Activated CD8-positive, alpha-beta memory T cell treated with anti-CD3 and anti-CD28 coated beads for 1 hour (primary cell): ENCODE measurements around the gene VWC2L.

ENCODE experiments used
- DNase-seq, 2 donors: peaks; one replicate each; pipeline ENCODE4 v3.0.0-alpha.2; 2020; ENCODE audit warnings: low read depth in 1 of 2; ENCODE audit errors: extremely low read depth in 1 of 2

VWC2L gene

DNA sequence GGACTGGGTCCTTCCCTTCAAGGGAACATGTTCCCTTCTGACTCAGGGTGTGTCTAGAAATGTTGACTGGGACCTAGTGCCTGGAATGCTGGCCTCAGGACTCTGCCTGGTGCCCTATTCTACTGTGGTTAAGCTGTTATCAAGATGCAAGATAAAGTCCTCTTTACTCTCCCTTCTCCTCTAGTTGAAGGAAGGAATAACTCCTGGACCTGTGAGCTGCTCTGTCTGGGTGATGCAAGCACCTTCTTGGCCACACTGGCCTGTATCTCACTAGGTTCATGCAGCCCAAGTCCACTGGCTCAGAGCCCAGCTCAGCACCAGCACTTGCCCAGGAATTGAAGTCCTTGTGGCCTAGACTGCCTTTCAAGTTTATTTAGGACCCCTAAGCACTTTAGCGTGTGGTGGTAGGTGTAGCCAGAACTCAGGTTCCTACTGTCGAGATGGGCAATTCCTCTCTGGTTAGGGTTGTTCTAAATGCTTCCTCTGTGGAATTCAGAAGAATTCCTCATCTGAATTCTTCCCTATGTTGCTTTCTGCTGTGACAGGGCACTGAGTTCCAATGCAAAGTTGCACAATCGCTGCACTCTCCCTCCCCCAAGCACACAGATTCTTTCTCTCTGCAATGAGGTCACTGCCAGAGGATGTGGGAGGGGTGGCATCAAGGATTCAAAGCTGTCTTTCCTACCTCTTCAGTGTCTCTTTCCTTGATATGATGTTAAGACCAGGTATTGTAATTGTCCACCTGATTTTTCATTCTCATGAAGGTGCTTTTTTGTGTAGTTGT lies 54.7 kb downstream of the VWC2L start:
- no peak for DNase-seq

DNA sequence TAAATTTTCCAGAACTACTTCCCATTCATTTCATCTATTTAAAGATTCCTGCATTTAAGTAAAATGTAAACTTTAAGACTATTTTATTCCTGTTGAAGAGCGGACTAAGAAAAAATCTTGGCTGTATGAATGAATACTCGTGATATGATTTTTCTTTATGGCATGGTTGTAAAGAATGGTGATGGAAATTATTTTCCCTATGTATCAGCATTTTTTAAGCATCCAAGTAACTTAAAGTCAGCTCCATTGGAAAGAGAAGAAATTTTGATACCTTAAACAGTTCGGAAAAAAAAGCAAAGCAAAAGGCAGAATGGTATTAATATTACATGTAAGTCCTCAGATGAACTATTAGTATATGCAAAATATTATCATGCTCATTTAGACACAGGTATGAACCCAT lies 58.9 kb downstream of the VWC2L start:
- DNase-seq: no peak

- DNase-seq: no peak
Observed at GRCh38 chr2:214471382-214471781, 60.5 kb downstream of the VWC2L start.

GRCh38 chr2:214471990-214472389 lies 61.1 kb downstream of the VWC2L start:
- DNase-seq: no peak

- no peak for DNase-seq
Observed at GRCh38 chr2:214477305-214477704, 66.5 kb downstream of the VWC2L start.

GRCh38 chr2:214481204-214481603 lies 70.3 kb downstream of the VWC2L start:
- DNase-seq: no peak

DNA sequence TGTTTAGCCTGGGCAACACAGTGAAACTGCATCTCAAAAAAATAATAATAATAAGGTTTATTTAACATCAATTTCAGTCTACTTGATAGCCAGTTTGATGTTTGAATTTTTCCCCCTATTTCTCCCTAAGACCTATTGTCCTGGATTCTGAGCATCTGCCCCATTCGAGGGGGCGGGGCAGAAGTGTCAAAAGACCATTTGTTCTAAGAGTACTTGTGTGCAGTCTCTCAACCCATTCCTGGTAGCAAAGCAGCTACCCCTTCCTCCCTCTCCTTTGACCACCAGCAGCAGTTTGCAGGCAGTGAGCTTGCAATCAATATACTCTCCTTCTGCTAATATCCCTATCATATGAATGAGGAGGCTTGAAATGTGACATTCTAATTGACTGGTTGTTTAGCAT lies 71.9 kb downstream of the VWC2L start:
- DNase-seq: no peak

DNA sequence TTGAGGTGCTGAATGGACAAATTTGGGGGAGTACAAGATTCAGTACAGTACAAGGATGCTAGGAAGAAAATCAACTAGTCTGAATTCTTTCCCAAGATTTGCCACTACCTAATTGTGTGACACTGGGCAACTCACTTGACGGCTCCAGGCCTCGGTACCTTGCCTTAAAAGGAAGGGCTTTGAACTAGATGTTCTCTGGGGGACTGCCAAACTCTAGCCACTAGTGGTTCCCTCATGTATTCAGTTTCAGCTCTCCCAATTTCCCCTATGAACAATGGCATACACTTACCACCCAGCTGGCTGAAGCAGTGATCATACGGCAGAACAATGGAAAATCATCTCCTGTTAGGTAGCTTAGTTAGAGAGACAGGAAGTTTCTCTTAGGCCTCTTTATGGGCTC lies 73.4 kb downstream of the VWC2L start:
- no peak for DNase-seq

GRCh38 chr2:214484701-214485100 lies 73.8 kb downstream of the VWC2L start:
- no peak for DNase-seq

GRCh38 chr2:214489181-214489580 lies 78.3 kb downstream of the VWC2L start:
- no peak for DNase-seq

- DNase-seq: no peak
Observed at GRCh38 chr2:214489702-214490101, 78.8 kb downstream of the VWC2L start.

GRCh38 chr2:214492152-214492551 lies 81.3 kb downstream of the VWC2L start:
- DNase-seq: no peak

GRCh38 chr2:214492608-214493007 lies 81.8 kb downstream of the VWC2L start:
- DNase-seq: no peak

GRCh38 chr2:214497489-214497888 lies 86.6 kb downstream of the VWC2L start:
- DNase-seq: no peak

DNA sequence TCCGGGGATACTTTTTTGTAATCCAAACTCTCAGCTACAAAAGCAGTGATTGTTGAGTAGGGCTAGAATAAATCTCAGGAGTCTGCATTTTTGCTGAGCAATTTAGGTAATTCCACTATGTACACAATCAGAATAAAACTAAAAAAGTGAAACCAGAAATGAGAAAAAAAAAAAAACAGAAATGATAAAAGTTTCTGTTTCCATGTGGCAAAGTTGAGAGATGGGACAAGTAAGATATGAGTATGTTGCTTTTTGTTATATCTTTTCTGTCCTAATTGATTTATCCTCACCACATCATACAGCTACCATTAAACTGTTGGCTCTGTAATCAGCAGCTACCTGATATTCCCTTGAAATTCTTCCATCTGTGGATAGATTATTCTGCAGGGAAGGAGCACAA lies 92.7 kb downstream of the VWC2L start:
- no peak for DNase-seq

DNA sequence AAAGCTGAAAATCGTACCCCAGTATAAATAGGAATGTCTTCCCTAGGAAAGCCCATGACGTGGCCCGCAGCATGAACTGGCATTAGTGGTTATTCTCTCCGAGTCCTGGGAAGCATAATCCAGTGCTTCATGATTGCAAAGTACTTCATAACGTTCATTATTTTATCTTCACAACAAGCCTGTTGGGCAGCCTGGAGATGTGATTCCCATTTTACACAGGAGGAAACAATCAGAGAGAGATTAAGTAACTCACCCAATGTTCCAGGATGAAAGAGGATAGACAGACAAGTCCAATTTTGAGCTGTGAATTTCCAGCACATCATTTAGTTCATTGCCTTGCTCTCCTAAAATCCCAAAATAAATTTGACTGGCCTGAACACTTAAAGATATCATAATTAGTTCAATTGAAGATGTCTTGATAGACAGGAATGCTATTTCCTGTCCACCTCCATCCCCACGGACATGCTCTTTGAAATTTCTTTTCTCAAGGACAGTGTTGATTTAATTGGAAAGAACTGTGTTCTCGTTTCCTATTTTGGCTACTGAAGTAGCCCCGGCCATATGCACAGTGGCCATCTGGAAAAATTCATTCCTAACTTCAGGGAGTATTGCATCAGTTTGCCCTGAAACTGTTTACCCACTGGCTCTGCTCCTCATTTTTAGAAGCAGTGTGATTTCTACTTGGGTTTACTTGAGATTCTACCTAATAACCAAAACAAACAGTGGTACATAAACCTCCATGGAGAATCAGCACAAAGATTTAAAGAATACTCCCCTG lies 93.9 kb downstream of the VWC2L start:
- DNase-seq: no peak

- no peak for DNase-seq
Observed at GRCh38 chr2:214507032-214507431, 96.2 kb downstream of the VWC2L start.

GRCh38 chr2:214514704-214515103 lies 103.8 kb downstream of the VWC2L start:
- no peak for DNase-seq

DNA sequence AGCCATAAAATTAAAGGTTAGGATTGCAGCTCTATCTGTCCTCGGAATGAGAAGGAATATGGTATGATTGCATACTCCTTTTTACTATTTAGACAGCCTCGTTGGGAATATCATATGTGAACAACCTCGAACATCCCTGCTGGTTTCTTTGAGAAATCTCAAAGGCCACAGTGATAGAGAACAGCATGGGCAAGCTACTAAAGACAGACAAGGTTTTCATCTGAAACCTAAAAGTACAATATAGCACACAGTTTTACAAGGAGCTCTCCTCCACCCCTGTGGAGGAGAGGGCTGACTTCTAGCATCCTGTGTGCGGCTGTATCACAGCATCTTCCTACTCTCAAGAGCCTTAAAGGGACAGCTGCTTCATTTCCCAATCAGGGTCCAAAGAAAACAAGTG lies 104.3 kb downstream of the VWC2L start:
- DNase-seq: no peak

- no peak for DNase-seq
Observed at GRCh38 chr2:214519258-214519818, 108.5 kb downstream of the VWC2L start.

DNA sequence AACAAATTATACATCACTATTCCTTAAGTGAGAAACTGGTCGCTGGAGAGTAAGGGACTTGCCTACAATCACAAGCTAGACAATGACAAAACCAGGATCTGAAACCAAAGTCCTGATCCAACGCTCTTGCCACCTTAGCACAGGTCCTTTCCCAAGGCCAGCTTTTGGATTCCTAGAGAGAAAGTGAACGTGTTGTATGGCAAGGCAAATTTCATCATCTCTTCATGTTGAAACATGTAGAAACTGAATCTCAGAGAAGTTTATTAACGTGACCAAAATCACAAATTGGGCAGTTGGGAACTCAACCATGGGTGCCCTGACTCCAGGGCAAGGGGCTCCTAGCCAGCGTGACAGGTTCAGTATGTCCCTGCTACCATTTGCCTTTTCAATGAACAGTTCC lies 118.2 kb downstream of the VWC2L start:
- no peak for DNase-seq

- DNase-seq: no peak
Observed at GRCh38 chr2:214529514-214529913, 118.7 kb downstream of the VWC2L start.
